Neutrophil (primary cell): ENCODE results near the gene GTSE1.
A peak's percentile ranks its signal among the peaks of the same experiment; 100 is the strongest.

Source experiments
- H3K27ac ChIP-seq: fragments of 200-600 bp; sonication (generic); 2 replicates; pipeline ENCODE4 v1.5.1; 2016; ENCODE audit warnings: mild to moderate bottlenecking, moderate library complexity
- H3K27me3 ChIP-seq: fragments of 200-600 bp; sonication (generic); 2 replicates; pipeline ENCODE4 v1.6.0; 2016; ENCODE audit warnings: mild to moderate bottlenecking
- H3K36me3 ChIP-seq: fragments of 200-600 bp; sonication (generic); 2 replicates; pipeline ENCODE4 v1.5.1; 2017
- H3K4me1 ChIP-seq, 2 experiments: fragments of 200-600 bp in 1 of 2; sonication (generic) in 1 of 2; 1 replicate in 1 of 2; 2 replicates in 1 of 2; pipeline versions ENCODE4 v1.5.1 to v1.6.1; 2013 to 2016; ENCODE audit warnings: low read depth in 1 of 2, low read length in 1 of 2, mild to moderate bottlenecking in 1 of 2, moderate library complexity in 1 of 2; ENCODE audit not compliant: control insufficient read depth in 1 of 2, insufficient read depth in 1 of 2
- H3K4me3 ChIP-seq, 2 experiments: fragments of 200-600 bp in 1 of 2; sonication (generic) in 1 of 2; 1 replicate in 1 of 2; 2 replicates in 1 of 2; pipeline ENCODE4 v1.5.1; 2013 to 2016; ENCODE audit warnings: low read depth in 1 of 2, low read length in 1 of 2, mild to moderate bottlenecking in 1 of 2, moderate library complexity in 1 of 2
- H3K9me3 ChIP-seq: fragments of 200-600 bp; sonication (generic); 2 replicates; pipeline ENCODE4 v1.5.1; 2016
- TF ChIP-seq, protein P1 (sequence below): fragments of 200-600 bp; sonication (generic); IDR thresholded peaks from 2 replicates; pipeline ENCODE4 v1.5.1; 2016; ENCODE audit warnings: antibody characterized with exemption

The GTSE1 gene

DNA sequence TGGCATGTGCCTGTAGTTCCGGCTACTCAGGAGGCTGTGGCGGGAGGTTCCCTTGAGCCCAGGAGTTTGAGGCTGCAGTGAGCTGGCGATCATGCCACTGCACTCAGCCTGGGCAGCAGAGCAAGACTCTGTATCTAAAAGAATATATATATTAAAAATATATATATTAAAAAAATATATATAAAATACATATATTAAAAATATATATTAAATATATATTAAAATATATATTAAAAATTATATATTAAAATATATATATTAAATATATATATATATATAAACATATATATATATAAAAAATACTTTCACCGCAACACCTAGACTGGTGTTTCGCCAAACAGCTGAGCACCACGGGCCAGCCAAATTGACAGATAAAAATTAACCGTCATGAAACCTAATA is 20.1 kb upstream of the GTSE1 start:
- Histone ChIP-seq H3K27ac (no peak overlapping the region), H3K36me3 (peaks cover 84% of the 10 kb centered on the region), H3K9me3 (no peaks in the 10 kb centered on the region), H3K27me3 (no peaks in the 10 kb centered on the region), H3K4me1 (no peaks in the 10 kb centered on the region), H3K4me3 (no peak overlapping the region)
- TF ChIP-seq, protein P1, sequence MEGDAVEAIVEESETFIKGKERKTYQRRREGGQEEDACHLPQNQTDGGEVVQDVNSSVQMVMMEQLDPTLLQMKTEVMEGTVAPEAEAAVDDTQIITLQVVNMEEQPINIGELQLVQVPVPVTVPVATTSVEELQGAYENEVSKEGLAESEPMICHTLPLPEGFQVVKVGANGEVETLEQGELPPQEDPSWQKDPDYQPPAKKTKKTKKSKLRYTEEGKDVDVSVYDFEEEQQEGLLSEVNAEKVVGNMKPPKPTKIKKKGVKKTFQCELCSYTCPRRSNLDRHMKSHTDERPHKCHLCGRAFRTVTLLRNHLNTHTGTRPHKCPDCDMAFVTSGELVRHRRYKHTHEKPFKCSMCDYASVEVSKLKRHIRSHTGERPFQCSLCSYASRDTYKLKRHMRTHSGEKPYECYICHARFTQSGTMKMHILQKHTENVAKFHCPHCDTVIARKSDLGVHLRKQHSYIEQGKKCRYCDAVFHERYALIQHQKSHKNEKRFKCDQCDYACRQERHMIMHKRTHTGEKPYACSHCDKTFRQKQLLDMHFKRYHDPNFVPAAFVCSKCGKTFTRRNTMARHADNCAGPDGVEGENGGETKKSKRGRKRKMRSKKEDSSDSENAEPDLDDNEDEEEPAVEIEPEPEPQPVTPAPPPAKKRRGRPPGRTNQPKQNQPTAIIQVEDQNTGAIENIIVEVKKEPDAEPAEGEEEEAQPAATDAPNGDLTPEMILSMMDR, result no peak

DNA sequence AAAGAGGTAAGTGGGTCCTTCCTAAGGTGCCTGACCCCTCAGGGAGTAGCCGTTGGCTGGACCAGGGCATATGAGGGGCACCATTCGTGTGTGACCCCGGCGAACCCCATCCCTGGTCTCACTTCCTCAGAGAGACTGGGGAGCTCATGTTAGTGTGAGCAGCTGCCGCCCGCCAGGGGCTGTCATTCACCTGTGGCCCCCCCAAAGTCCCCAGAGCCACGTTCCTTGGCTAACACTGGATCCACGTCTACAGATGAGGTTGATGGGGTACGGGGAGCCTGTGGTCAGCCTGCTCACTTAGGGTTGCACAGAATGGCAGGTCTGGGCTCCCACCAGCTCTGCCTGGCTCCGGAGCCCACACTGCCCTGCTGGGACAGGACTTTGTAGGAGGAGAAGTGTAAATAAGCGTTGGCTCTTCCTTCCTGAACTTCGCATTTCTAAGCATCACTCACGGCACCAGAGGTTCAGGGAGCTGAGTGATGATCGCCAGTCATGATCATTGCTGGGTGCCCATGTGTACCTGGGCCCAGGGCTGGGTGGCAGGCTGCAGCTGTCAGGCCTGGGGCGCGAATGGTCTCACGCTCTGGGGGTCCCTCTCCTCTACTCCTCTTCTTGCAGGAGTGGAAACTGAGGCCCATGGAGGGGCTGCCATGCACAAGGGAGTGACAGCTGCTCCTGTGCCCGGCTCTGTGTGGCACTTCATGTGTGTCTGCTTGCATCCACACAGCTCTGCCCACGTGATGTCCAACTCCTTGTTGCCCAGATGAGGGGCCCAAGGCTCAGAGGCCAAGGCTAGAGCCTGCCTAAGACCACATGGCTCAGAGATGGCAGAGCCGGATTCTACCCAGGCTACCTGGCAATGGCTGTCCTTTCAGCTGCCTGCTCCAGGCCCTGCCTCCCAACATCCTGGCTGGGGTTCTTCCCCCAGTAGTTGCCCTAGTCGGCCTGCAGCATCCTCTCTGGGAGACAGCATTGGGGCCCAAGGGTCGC is 17.7 kb upstream of the GTSE1 start:
- Histone ChIP-seq H3K9me3 (no peaks in the 10 kb centered on the region), H3K27me3 (no peaks in the 10 kb centered on the region), H3K27ac (no peak overlapping the region), H3K4me1 (no peaks in the 10 kb centered on the region), H3K4me3 (no peak overlapping the region), H3K36me3 (peaks cover 76% of the 10 kb centered on the region)
- TF ChIP-seq, protein P1, result no peak

DNA sequence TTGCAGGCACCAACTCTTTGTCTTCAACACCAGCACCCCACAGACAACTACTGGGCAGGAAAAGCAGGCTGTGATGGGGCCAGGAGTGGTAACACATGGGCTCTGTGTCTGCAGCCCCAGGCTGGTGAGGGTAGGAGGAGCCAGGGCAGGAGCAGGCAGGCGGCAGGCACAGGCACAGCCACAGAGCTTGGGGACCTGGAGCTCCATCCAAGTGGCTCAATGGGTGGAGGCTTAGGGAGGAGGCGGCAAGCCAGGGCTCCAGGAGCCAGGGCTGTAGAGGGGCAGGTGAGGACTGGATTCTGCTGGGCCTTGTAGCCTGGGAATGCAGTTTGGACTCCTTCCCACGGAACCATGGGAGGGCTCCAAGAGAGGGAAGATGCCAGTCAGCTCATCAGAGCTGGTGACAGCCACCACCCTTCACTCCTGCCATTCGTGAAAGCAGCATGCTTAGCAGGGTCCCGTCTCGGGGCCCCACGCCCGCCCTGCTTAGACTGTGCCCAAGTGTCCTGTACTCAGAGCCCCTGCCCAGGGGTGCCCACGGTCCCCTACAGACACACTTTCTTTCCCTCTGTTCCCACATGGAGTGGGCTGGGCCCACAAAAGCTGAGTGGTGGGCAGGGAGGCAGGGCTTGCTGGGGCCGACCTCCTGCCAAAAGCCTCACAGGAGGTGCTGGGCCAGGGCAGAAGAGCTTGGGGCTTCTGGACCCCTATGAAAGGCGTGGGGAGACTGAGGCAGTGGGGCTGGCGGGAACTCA is 16.4 kb upstream of the GTSE1 start:
- Histone ChIP-seq H3K27ac (no peak overlapping the region), H3K9me3 (no peaks in the 10 kb centered on the region), H3K4me3 (no peak overlapping the region), H3K36me3 (peaks cover 75% of the 10 kb centered on the region), H3K4me1 (no peaks in the 10 kb centered on the region), H3K27me3 (no peaks in the 10 kb centered on the region)
- TF ChIP-seq, protein P1, result no peak

DNA sequence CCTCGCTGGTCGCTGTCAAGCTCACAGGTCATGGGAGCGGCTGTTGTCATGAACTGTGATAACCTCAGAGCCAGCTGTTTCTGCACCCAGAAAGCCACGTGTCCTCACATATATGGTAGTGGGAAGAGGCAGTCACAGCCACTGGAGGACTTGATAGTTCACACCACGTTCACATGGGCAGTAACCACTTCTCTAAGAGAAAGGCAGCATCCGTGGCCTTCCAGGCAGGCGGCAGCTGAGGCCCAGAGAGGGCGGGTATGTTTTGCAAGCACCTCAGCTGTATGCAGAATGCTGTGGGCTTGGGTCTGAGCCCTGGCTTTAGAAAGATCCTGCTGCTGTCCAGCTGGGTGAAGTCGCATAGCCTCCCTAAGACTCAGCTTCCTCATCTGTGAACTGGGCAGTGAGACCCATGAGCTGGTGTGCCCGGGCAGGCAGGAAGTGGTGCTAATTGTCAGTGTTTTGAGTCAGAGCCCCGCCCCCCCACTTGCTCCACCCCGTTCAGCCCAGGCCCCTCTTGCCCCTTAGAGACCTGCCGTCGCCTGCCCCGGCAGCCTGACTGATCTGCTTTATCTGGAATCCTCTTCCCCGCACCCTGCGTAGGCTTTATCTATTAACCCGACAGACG is 15.6 kb upstream of the GTSE1 start:
- Histone ChIP-seq H3K4me3 (no peak overlapping the region), H3K36me3 (peaks cover 69% of the 10 kb centered on the region), H3K9me3 (no peaks in the 10 kb centered on the region), H3K4me1 (no peaks in the 10 kb centered on the region), H3K27ac (peak overlapping the region; percentile 44), H3K27me3 (no peaks in the 10 kb centered on the region)
- TF ChIP-seq, protein P1, result no peak

DNA sequence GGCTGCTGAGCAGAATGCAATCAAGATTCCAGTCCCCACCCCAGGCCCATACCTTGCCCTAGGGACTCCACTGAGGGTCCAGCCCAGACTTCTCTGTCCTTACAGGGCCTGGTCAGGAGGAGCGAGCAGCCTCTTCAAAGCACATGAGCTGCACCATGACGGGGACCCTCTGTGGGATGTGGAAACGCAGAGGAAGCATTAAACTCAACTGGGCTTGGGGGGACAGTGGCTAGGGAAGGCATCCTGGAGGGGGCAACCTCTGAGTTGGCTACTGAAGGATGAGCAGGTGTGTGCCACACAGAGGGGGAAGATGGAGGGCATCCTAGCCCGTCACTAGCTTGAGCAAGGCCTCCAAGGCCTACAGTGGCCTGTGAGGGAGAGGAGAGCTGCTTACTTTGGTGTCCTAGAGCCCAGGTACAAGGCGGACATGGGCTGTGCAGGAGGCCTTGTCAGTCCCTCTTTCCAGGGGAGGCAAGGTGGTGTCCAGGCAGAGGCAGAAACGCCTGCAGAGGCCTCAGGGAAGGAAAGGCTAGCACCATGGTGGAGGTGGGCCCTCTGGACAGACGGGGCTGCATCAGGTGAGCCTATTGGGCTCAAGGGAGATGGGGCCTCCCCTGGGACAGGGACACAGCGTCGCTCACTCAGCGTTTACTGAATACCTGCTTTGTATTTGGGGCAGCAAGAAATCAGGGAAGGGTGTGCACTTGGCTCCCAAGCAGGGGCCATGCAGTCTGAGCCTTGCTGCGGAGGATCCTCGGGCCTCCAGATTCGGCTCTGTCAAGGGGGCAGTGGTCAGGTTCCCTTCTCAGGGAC is 14.6 kb upstream of the GTSE1 start:
- TF ChIP-seq, protein P1, result no peak
- no peaks in the 10 kb centered on the region for H3K27me3 ChIP-seq
- H3K36me3 ChIP-seq, result peaks cover 67% of the 10 kb centered on the region
- H3K9me3 ChIP-seq, result no peaks in the 10 kb centered on the region
- H3K4me3 ChIP-seq, result no peak overlapping the region
- H3K4me1 ChIP-seq, result peaks cover 4 to 6% of the 10 kb centered on the region in 2 experiments
- no peak overlapping the region for H3K27ac ChIP-seq
